Endothelial cell (in vitro differentiated cells): ENCODE measurements around the gene CDKAL1. TPM values are rescaled to one million over a fixed set of nuclear protein-coding genes. Genes with fewer than 3 reads are reported as not detected.

Experiments used
- DNase-seq: peaks from one replicate; pipeline ENCODE4 v3.0.0; 2021; ENCODE audit warnings: low spot score
- H3K27ac Mint-ChIP-seq: one replicate; pipeline ENCODE4 v1.8.0; 2021; ENCODE audit warnings: mixed read lengths, inconsistent platforms; ENCODE audit not compliant: unreplicated experiment
- H3K27me3 Mint-ChIP-seq: one replicate; pipeline ENCODE4 v1.8.0; 2021; ENCODE audit warnings: mild to moderate bottlenecking, moderate library complexity, mixed read lengths, inconsistent platforms; ENCODE audit not compliant: unreplicated experiment
- H3K36me3 Mint-ChIP-seq: one replicate; pipeline ENCODE4 v1.8.0; 2021; ENCODE audit warnings: mild to moderate bottlenecking, low read depth, mixed read lengths, inconsistent platforms; ENCODE audit not compliant: unreplicated experiment
- H3K4me1 Mint-ChIP-seq: one replicate; pipeline ENCODE4 v1.8.0; 2021; ENCODE audit warnings: mild to moderate bottlenecking, mixed read lengths, inconsistent platforms; ENCODE audit not compliant: unreplicated experiment
- H3K4me3 Mint-ChIP-seq: one replicate; pipeline ENCODE4 v1.8.0; 2021; ENCODE audit warnings: mild to moderate bottlenecking, mixed read lengths, inconsistent platforms; ENCODE audit not compliant: unreplicated experiment
- H3K9me3 Mint-ChIP-seq: one replicate; pipeline ENCODE4 v1.8.0; 2021; ENCODE audit warnings: mixed read lengths, inconsistent platforms; ENCODE audit not compliant: unreplicated experiment
- total RNA-seq: library from RNA; stranded (reverse); fragmentation: NEBNext Ultra II Directional; extraction: Animal tissue kit (Norgen Biotek cat#: 25700); gene quantifications from one replicate; pipeline ENCODE4 v1.2.1, GENCODE V29; 2021; ENCODE audit not compliant: unreplicated experiment
- TF ChIP-seq, protein P1 (sequence below): fragments of 200-600 bp; sonication (generic); IDR thresholded peaks from one replicate; pipeline ENCODE4 v1.5.0; 2021; ENCODE audit warnings: antibody characterized with exemption; ENCODE audit not compliant: unreplicated experiment

CDKAL1 gene
- total RNA-seq, 1 donor from 2014 or later, result 43.9 TPM

DNA sequence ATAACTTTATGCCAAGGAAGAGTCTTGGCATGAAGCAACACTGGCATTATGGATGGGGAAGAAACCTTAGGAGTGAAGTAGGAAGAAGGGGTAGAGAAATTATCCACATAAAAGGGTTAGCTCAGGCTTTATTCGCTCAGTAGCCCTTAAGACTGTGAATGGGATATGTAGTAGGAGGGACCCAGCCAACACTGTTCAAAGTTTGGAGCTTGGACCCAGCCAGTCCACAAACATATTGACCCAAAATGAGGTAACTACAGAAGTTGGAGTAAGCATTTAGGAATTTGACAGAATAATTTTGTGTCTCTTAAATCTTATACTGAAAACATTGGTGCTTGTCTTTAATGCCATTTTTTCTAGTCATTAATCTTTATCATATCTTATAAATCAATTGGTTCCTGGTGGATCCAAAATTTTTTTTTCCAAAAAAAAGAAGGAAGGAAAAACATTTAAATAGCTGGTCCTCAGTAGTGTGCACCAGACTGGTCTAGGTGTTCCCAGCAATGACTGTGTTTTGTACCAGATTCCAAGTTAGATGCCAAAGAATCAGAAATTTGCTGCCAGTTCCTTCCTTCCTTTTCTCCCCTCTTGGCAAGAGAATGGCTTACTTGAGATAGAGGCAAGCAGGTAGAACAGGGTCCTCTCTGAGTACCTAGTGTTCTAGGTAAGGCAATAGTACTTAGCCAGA, 607.5 kb downstream of the CDKAL1 start:
- DNase-seq, result no peak
- Mint-ChIP-seq H3K4me1 (peaks cover 5% of the 10 kb centered on the region), H3K9me3 (no peaks in the 10 kb centered on the region), H3K27me3 (no peaks in the 10 kb centered on the region), H3K27ac (no peak overlapping the region), H3K36me3 (no peaks in the 10 kb centered on the region), H3K4me3 (no peak overlapping the region)
- TF ChIP-seq, protein P1, sequence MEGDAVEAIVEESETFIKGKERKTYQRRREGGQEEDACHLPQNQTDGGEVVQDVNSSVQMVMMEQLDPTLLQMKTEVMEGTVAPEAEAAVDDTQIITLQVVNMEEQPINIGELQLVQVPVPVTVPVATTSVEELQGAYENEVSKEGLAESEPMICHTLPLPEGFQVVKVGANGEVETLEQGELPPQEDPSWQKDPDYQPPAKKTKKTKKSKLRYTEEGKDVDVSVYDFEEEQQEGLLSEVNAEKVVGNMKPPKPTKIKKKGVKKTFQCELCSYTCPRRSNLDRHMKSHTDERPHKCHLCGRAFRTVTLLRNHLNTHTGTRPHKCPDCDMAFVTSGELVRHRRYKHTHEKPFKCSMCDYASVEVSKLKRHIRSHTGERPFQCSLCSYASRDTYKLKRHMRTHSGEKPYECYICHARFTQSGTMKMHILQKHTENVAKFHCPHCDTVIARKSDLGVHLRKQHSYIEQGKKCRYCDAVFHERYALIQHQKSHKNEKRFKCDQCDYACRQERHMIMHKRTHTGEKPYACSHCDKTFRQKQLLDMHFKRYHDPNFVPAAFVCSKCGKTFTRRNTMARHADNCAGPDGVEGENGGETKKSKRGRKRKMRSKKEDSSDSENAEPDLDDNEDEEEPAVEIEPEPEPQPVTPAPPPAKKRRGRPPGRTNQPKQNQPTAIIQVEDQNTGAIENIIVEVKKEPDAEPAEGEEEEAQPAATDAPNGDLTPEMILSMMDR, result no peak

DNA sequence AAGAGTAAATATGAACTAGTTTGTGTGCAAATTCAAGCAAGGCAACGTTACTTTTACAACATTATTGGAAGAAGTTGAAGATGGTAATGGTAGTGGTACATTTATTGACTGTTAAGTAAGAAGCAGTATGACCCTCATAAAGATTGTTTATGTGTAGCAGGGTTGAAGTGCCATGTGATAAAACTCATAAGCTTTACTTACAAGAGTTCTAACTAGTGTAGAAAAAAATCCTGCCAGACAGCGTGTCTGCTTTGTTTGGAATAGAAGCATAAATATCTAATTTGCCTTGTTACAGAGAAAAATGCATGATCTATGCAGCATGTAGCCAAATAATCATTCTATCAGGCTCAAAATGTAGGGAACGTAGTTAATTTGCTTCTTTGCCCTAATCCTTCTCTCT, 608.5 kb downstream of the CDKAL1 start:
- H3K36me3 Mint-ChIP-seq, result no peaks in the 10 kb centered on the region
- no peak overlapping the region for H3K27ac Mint-ChIP-seq
- no peak overlapping the region for H3K4me3 Mint-ChIP-seq
- no peaks in the 10 kb centered on the region for H3K27me3 Mint-ChIP-seq
- TF ChIP-seq, protein P1, result no peak
- DNase-seq, result no peak
- H3K4me1 Mint-ChIP-seq, result peaks cover 5% of the 10 kb centered on the region
- H3K9me3 Mint-ChIP-seq, result no peaks in the 10 kb centered on the region

DNA sequence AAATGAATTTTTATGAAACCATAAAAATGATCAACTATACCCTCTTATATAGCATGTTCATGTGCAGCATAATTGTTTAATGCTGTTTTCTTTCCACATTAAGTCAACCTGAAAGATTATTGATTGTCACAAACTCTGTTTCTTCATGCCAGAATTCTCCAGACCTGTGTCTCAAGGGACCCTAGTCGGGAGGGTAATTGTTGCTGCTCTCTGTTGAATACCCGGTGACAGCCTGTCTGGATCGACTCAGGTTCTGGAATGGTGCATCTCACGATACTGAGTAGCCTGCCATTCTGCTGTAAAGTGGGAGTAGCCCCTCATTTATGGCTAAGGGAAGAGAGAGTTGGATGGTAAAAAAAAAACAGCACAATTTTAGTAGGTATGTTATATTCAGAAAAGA, 609.4 kb downstream of the CDKAL1 start:
- Mint-ChIP-seq H3K4me1 (peaks cover 10% of the 10 kb centered on the region), H3K27me3 (no peaks in the 10 kb centered on the region), H3K27ac (no peak overlapping the region), H3K36me3 (no peaks in the 10 kb centered on the region), H3K4me3 (no peak overlapping the region), H3K9me3 (no peaks in the 10 kb centered on the region)
- no peak for DNase-seq
- TF ChIP-seq, protein P1, result no peak

DNA sequence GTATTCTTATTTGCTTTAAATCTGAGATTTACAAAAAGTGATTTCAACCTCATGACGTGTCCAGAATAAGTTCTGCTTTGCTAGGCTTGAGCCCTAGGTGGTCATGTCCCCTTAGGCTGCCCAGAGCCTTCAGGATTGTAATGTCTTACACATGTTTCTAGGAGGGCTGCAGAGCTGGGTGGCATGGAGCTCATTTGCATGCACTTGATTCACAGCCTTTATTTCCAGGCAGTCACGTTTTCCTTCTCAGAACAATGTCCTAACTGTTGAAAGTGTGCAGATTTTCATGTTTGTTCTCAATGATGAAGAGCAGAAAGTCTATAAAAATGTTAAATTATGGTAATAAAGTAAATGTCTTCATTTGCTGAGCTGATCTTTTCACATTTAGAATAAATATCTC, 610.7 kb downstream of the CDKAL1 start:
- H3K4me3 Mint-ChIP-seq, result no peak overlapping the region
- no peaks in the 10 kb centered on the region for H3K9me3 Mint-ChIP-seq
- H3K27ac Mint-ChIP-seq, result no peak overlapping the region
- no peaks in the 10 kb centered on the region for H3K36me3 Mint-ChIP-seq
- TF ChIP-seq, protein P1, result no peak
- peaks cover 10% of the 10 kb centered on the region for H3K4me1 Mint-ChIP-seq
- no peak for DNase-seq
- H3K27me3 Mint-ChIP-seq, result no peaks in the 10 kb centered on the region

DNA sequence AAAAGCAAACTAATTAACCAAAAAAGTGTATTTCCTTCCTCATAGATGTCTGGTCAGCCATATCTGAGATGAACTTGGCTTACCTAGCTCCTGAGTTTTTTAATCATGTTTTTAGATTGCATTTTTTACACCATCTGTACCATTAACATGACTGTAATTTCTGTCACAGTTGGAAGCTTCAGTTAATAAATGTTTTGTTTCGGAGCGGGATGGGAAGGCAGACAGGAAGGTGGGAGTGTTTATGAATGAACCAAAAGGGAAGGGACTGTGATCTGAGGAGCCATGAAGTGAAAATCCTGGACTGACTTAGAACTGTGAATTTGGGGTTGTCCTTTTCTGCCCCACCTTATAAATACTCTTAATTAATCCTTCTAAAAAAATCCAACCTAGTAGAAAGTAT, 613.7 kb downstream of the CDKAL1 start:
- peaks cover 10% of the 10 kb centered on the region for H3K4me1 Mint-ChIP-seq
- TF ChIP-seq, protein P1, result no peak
- H3K27ac Mint-ChIP-seq, result no peak overlapping the region
- no peak for DNase-seq
- no peaks in the 10 kb centered on the region for H3K36me3 Mint-ChIP-seq
- no peaks in the 10 kb centered on the region for H3K27me3 Mint-ChIP-seq
- no peaks in the 10 kb centered on the region for H3K9me3 Mint-ChIP-seq
- H3K4me3 Mint-ChIP-seq, result no peak overlapping the region
